ENCODE results near the gene SCAF4.
"Not testable (repeated sequence)": the region's sequence is repeated elsewhere in the genome, so short reads cannot be mapped to it uniquely, and the experiment has no call there.

The SCAF4 gene

GRCh38 chr21:31675960-31676359 lies 56.0 kb downstream of the SCAF4 start:
- in situ Hi-C loops (cut with MboI; ENCODE audit: low sequenced_read_pairs), result no loop called here

- in situ Hi-C loops (cut with MboI; ENCODE audit: low sequenced_read_pairs), result no loop called here
These were observed 56.6 kb downstream of the SCAF4 start for GRCh38 chr21:31675318-31675717.

GRCh38 chr21:31673321-31673912 lies 58.5 kb downstream of the SCAF4 start:
- in situ Hi-C loops (cut with MboI; ENCODE audit: low sequenced_read_pairs), result no loop called here

DNA sequence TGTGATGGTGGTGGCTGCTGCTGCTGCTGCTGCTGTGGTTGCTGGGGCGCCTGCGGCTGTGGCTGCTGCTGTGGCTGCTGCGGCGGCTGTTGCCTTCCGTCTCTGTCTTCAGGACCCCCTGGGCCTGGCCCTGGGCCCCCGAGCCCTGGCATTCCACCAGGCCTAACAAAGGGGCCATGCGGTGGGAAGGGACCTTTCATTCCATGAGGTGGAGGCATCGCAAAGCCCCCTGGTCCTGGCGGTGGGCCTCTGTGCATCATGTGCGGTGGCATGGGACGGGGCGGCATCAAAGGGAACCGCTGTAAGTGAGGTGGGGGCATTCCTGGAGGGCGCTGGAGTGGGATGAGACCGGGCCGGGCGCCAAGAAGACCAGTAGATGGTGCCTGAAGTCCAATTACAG lies 60.0 kb downstream of the SCAF4 start:
- in situ Hi-C loops (cut with MboI; ENCODE audit: low sequenced_read_pairs), result no loop called here

GRCh38 chr21:31671146-31671716 lies 60.7 kb downstream of the SCAF4 start:
- in situ Hi-C loops (cut with MboI; ENCODE audit: low sequenced_read_pairs), result no loop called here

- in situ Hi-C loops (cut with MboI; ENCODE audit: low sequenced_read_pairs), result no loop called here
These were observed 61.8 kb downstream of the SCAF4 start for GRCh38 chr21:31670070-31670469.

GRCh38 chr21:31668651-31669491 lies 63.0 kb downstream of the SCAF4 start:
- in situ Hi-C loops (cut with MboI; ENCODE audit: low sequenced_read_pairs), result no loop called here

GRCh38 chr21:31667639-31668038 lies 64.3 kb downstream of the SCAF4 start:
- in situ Hi-C loops (cut with MboI; ENCODE audit: low sequenced_read_pairs), result no loop called here

GRCh38 chr21:31667132-31667531 lies 64.8 kb downstream of the SCAF4 start:
- in situ Hi-C loops (cut with MboI; ENCODE audit: low sequenced_read_pairs), result no loop called here

DNA sequence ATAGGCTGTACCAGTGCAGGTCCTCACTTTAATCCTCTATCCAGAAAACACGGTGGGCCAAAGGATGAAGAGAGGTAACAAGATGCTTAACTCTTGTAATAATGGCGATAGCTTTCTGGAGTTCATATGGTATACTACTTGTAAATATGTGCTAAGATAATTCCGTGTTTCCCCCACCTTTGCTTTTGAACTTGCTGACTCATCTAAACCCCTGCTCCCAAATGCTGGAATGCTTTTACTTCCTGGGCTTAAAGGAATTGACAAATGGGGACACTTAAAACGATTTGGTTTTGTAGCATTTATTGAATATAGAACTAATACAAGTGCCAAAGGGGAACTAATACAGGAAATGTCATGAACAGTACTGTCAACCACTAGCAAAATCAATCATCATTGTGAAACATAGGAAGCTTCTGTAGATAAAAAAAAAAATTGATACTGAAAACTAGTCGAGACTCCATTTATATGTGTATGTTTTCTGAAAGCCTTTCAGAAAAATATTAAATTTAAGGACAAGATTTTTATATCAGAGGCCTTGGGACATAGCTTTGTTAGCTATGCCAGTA lies 65.4 kb downstream of the SCAF4 start:
- in situ Hi-C loops (cut with MboI; ENCODE audit: low sequenced_read_pairs), result no loop called here

DNA sequence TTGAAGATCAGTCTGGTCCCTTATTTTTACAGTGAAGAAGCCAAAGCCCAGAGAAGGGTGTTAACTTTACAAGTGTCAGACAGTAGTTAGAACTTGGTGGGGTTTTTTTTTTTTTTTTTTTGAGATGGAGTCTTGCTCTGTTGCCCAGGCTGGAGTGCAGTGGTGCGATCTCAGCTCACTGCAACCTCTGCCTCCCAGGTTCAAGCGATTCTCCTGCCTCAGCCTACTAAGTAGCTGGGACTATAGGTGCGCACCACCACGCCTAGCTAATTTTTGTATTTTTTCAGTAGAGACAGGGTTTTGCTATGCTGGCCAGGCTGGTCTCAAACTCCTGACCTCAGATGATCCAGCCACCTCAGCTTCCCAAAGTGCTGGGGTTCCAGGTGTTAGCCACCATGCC lies 66.0 kb downstream of the SCAF4 start:
- in situ Hi-C loops (cut with MboI; ENCODE audit: low sequenced_read_pairs), result not testable (repeated sequence)

DNA sequence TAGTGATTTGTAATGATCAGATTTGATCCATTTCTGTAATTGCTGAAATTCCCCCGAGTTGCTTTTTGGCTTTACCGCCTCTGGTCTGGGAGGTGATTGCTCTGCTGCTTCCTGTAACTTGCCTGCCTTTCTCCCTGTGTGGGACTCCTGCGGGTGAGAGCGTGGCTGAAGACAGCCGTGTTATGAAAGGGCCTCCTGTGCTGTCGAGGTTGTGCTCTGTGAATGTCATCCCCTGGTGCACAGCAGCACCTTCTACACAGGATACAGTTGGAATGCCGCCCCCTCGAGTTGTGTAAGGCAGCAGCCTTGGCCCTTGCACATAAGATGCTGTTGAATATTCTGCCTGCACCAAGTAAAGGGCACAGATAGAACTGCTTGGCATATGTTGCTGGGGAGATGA lies 66.5 kb downstream of the SCAF4 start:
- in situ Hi-C loops (cut with MboI; ENCODE audit: low sequenced_read_pairs), result no loop called here

DNA sequence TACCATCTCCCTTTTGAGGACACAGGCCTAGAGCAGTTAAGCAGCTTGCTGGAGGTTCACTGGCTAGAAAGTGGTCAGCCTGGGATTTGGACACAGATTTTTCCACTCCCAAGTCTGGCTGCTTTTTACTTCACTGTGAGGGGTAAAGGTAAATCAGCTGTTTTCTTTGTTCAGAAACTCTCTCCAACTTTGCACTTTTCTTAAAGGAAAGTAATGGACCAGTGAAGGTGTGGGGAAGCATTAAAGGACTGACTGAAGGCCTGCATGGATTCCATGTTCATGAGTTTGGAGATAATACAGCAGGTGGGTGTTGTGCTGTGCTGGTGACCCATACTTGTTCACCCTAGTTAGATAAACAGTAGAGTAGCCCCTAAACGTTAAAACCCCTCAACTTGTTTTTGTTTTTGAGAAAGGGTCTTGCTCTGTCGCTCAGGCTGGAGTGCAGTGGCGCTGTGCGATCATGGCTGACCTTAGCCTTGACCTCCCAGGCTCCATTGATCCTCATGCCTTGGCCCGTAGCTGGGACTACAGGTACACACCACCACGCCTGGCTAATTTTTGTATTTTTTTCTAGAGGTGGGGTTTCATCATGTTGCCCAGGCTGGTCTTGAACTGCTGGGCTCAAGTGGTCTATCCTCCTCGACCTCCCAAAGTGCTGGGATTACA lies 68.2 kb downstream of the SCAF4 start:
- in situ Hi-C loops (cut with MboI; ENCODE audit: low sequenced_read_pairs), result no loop called here

DNA sequence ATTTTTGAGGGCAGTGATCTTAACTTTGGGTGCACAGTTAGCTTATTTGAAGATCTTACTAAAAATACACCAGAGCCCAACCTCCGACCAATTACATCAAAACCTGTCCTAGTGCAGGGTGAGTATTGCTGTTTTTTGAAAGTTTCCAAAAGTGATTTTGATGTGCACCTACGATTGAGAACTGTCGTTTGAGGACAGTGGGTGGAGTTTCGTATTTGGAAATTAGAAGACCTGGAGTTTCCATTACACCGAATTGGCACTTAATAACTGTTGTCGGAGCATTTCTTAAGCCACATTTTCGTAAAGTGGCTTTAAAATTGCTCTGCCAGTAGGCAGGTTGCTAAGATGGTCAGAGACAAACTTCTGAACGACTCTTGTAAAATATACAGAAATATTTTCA lies 71.3 kb downstream of the SCAF4 start:
- in situ Hi-C loops (cut with MboI; ENCODE audit: low sequenced_read_pairs), result no loop called here

GRCh38 chr21:31660259-31660565 lies 71.7 kb downstream of the SCAF4 start:
- in situ Hi-C loops (cut with MboI; ENCODE audit: low sequenced_read_pairs), result no loop called here

- in situ Hi-C loops (cut with MboI; ENCODE audit: low sequenced_read_pairs), result no loop called here
These were observed 72.2 kb downstream of the SCAF4 start, which contains the start of gene SOD1 for GRCh38 chr21:31659536-31660258. Gene SOD1, plus strand, starts transcription at chr21:31659693. Its CDS starts 77 bp downstream, at chr21:31659770.

DNA sequence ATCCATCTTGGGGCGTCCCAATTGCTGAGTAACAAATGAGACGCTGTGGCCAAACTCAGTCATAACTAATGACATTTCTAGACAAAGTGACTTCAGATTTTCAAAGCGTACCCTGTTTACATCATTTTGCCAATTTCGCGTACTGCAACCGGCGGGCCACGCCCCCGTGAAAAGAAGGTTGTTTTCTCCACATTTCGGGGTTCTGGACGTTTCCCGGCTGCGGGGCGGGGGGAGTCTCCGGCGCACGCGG lies 72.7 kb downstream of the SCAF4 start:
- in situ Hi-C loops (cut with MboI; ENCODE audit: low sequenced_read_pairs), result no loop called here

DNA sequence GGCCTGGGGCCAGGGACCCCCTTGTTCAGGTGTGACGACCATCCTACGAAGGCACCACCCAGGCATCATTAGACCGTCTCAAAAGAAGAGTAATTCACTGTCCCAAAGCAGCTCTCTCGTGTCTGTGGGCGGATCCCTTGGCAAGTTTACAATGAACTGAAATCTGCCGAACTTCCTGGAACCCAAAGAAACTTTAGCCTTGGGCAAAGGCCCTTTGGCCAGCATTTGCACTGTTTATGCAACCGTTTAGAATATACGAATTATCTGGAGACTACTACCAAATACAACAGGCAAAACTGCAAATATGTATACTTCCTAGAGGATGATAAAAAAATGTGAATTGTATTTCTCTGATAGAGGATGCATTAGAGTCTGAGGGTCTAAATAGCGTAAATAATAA lies 73.9 kb downstream of the SCAF4 start:
- in situ Hi-C loops (cut with MboI; ENCODE audit: low sequenced_read_pairs), result no loop called here

GRCh38 chr21:31656199-31657095 lies 75.5 kb downstream of the SCAF4 start:
- in situ Hi-C loops (cut with MboI; ENCODE audit: low sequenced_read_pairs), result no loop called here

Data from hTERT RPE-1 (cell line).